ENCODE data around the gene TTC23L.

DNA sequence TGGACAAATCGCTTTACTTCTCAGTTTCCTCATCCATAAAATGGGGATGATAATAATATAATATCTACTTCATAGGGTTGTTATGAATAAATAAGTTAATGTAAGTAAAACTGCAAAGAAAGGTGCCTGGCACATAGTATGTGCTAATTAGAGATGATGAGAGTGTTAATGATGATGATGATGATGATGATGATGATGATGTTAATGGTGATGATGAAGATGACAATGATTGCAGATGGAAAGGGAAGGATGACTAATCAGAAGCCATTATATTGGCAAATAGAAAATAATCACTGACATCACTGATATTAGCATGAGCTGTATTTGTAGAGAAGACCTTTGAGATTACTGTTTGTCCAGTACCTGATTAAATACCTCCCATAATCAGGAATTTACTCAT, 55.8 kb downstream of the TTC23L start:
- no peak for TF ChIP-seq CHD2 (IDR thresholded peaks at IDR 0.05; ENCODE audit: low read length)
- no peak for TF ChIP-seq YY1 (IDR thresholded peaks at IDR 0.05; ENCODE audit: low read depth, low read length)
- TF ChIP-seq POLR2AphosphoS5 (IDR thresholded peaks at IDR 0.05; ENCODE audit: low read depth, low read length): no peak
- TF ChIP-seq, protein P1, sequence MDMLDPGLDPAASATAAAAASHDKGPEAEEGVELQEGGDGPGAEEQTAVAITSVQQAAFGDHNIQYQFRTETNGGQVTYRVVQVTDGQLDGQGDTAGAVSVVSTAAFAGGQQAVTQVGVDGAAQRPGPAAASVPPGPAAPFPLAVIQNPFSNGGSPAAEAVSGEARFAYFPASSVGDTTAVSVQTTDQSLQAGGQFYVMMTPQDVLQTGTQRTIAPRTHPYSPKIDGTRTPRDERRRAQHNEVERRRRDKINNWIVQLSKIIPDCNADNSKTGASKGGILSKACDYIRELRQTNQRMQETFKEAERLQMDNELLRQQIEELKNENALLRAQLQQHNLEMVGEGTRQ (IDR thresholded peaks at IDR 0.05; ENCODE audit: low read length): no peak
- no peak for TF ChIP-seq HDAC2 (IDR thresholded peaks at IDR 0.05; ENCODE audit: borderline replicate concordance in 1 of 2, low read depth in 2 of 2, low read length in 2 of 2)
- no peak for TF ChIP-seq POLR2A (IDR thresholded peaks at IDR 0.05; ENCODE audit: control extremely low read depth in 1 of 2, low read depth in 2 of 2, low read length in 2 of 2)
- no peak for TF ChIP-seq EZH2 (IDR thresholded peaks at IDR 0.05; ENCODE audit: low read depth, low read length, severe bottlenecking)
- TF ChIP-seq, protein P2, sequence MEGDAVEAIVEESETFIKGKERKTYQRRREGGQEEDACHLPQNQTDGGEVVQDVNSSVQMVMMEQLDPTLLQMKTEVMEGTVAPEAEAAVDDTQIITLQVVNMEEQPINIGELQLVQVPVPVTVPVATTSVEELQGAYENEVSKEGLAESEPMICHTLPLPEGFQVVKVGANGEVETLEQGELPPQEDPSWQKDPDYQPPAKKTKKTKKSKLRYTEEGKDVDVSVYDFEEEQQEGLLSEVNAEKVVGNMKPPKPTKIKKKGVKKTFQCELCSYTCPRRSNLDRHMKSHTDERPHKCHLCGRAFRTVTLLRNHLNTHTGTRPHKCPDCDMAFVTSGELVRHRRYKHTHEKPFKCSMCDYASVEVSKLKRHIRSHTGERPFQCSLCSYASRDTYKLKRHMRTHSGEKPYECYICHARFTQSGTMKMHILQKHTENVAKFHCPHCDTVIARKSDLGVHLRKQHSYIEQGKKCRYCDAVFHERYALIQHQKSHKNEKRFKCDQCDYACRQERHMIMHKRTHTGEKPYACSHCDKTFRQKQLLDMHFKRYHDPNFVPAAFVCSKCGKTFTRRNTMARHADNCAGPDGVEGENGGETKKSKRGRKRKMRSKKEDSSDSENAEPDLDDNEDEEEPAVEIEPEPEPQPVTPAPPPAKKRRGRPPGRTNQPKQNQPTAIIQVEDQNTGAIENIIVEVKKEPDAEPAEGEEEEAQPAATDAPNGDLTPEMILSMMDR (IDR thresholded peaks at IDR 0.05; ENCODE audit: control extremely low read depth in 1 of 3, insufficient read depth in 1 of 3, low read depth in 1 of 3, low read length in 3 of 3): no peak
- no peak for TF ChIP-seq SUZ12 (IDR thresholded peaks at IDR 0.05; ENCODE audit: low read length)
- no peak for TF ChIP-seq RAD21 (IDR thresholded peaks at IDR 0.05 in 1 of 2, conservative IDR thresholded peaks at IDR 0.05 in 1 of 2; ENCODE audit: low read depth in 2 of 2, low read length in 2 of 2)
- no peak for TF ChIP-seq RNF2 (IDR thresholded peaks at IDR 0.05; ENCODE audit: borderline replicate concordance, low read depth, low read length, missing control alignments, poor library complexity, severe bottlenecking)
- TF ChIP-seq EP300 (IDR thresholded peaks at IDR 0.05; ENCODE audit: borderline replicate concordance in 1 of 2, low read depth in 2 of 2, low read length in 2 of 2): no peak
- no peak for TF ChIP-seq BRCA1 (IDR thresholded peaks at IDR 0.05; ENCODE audit: low read depth, low read length)

Data from H1 (cell line).